Activated CD4-positive, alpha-beta T cell treated with anti-CD3 and anti-CD28 coated beads, Interleukin-2, amount 50 U/mL, for 16 hours (primary cell): ENCODE results near the gene SPATA12.
A peak's percentile ranks its signal among the peaks of the same experiment; 100 is the strongest.
"Not testable (repeated sequence)": the region's sequence is repeated elsewhere in the genome, so short reads cannot be mapped to it uniquely, and the experiment has no call there.

Experiments
- DNase-seq: peaks from one replicate; pipeline ENCODE4 v3.0.0-alpha.2; 2020

SPATA12 gene

DNA sequence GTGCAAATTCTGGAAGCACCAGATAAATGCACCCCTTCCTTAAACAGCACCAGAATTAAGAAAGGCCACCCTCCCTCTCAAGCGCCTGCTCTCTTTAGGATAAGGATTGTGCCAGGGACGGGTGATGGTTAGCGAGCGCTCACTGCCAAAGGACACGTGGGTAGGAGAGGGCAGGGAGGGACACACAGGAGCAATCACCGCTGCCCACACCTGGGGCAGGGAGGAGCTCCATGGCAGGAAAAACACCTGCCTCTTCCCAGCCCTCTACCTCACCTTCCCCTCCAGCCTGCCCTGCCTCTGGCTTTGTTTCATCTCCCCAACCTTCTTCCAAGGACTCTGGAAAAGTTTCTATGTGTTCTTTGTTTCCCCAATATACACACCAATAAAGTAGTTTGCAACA lies 7.3 kb upstream of the SPATA12 start:
- DNase-seq, result no peak

DNA sequence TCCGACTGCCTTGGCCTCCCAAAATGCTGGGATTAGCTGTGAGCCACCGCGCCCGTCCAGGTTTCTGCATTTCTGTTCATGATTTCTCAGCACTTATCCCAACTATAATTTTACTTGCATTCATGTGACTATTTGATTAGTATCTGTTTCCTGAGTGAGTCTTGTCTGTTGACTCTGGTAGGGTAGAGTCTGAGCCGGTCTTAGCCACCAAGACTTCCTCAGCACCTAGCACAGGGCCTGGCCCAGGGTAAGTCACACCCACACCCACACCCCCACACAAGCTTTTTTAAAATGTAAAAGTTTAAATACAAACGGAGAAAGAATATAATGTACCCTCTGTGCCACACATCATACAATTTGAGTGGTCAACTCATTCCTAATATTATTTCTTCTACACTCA lies 3.1 kb upstream of the SPATA12 start:
- DNase-seq, result no peak

DNA sequence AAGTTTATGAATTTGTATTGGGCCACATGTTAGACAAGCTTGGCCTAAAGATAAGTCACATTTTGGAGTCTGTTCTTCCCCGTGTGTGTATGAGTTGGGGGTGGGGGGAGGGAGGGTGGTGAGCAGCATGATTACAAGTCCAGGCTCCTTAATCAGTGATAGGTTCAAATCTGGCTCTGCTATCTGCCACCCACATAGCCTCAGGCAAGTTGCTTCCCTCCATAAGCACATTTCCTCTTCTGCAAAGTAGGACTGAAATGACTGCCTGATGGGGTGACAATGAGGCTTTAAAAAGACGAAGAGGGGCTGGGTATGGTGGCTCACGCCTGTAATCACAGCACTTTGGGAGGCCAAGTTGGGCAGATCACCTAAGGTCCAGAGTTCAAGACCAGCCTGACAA lies 1.1 kb upstream of the SPATA12 start:
- DNase-seq, result no peak

DNA sequence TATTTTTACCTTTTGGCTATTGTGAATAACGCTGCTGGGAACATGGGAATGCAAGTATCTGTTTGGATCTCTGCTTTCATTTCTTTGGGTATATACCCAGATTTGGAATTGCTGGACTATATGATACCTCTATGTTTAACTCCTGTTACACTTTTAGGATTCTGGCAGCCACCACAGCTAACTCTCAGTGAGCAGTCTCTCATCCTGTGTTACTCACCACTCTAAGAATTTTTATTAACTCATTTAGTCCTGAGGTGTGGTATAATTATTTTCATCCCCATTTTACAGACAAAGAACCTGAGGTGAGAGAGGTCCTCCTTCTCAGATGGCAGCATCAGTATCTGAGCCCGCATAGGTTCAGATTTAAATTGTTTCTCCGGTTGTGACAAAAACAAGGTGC lies 1.1 kb downstream of the SPATA12 start:
- DNase-seq, result no peak

DNA sequence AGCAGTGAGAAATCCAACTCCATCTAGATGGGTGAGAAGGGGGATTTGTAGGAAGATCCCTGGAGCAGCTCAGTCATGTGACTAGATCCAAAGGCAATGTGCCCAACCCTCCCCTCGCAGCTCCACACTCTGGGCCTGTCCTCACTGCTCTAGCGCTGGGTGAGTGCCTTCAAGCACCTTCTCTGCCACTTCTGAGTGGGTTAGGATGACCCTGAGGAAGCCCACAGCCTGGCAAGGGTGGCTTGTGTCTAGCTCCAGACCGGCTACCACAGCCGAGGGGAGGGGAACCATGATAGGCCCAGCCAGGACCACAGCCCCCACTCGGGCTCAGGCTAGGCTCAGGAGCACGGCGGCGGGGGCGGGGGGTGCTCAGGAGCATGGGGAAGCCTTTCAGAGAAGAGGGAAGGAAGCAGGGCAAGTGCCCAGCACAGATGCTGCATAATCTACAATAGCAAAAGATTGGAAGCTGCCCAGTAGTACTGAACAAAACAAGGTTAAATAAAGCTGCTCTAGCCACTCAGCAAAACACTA lies 1.7 kb downstream of the SPATA12 start:
- no peak for DNase-seq

DNA sequence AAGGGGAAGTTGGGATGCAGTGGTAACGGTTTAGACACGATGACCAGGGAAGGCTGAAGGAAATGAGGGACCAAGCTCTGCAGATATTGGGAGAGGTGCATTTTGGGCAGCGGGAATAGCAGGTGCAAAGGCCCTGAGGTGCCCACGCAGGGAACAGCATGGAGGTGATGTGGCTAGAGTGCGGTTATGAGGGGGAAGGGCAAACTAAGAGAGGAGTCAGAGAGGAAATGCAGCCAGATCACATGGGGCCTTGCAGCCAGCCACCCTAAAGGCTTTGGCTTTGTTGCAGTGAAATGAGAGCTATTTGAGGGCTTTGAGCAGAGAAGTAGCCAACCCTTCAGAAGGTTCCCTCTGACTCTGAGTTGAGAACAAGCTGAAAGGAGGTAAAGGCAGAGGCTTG lies 2.6 kb downstream of the SPATA12 start:
- no peak for DNase-seq

DNA sequence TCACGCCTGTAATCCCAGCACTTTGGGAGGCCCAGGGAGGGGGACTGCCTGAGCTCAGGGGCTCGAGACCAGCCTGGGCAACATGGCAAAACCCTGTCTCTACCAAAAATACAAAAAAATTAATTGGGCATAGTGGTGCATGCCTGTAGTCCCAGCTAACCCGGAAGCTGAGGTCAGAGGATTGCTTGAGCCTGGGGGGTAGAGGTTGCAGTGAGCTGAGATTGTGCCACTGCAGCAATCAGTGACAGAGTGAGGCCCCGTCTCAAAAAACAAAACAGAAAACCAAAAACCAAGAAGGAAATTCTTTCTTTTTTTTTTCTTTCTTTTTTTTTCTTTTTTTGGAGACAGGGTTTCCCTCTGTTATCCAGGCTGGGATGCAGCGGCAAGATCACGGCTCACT lies 3.5 kb downstream of the SPATA12 start:
- DNase-seq, result no peak

DNA sequence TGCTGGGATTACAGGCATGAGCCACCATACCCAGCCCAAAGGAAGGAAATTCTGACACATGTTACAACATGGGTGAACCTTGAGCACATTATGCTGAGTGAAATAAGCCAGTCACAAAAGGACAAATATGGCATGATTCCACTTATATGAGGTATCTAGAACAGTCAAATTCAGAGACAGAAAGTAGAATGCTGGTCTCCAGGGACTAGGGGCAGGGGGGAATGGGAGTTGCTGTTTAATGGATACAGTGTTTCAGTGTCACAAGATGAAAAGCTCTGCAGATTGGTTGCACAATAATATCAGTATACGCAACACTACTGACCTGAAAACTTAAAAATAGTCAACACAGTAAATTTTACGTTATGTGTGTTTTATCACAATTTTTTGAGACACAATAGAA lies 4.1 kb downstream of the SPATA12 start:
- no peak for DNase-seq

DNA sequence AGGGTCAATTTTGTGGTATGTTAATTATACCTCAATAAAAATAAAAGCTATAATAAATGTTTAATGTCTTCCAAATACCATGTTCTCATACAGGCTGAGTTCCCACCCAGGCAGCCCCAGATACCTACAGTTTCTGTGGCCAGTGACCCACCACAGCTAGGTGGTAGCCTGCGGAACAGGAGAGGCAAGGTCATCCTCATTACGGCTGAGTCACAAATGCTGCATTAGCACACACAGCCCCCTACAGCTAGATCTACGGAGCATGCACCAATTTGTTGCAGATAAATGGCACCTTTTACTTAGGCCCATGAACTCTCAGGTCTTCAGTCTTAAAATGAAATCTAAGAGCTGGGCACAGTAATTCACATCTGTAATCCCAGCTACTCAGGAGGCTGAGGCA lies 5.1 kb downstream of the SPATA12 start:
- DNase-seq, result no peak

DNA sequence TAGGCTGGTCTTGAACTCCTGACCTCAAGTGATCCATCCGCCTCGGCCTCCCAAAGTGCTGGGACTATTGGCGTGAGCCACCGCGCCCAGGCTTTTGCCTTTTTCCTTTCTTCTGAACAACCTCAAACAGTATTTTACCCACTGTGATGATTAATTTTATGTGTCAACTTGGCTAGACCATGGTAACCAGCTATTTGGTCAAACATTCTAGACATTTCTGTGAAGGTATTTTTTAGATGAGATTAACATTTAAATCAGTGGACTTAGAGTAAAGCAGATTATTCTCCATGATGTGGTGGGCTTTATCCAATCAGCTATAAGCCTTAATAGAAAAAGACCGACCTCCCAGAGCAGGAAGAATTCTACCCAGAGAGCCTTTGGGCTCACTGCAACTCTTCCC lies 6.0 kb downstream of the SPATA12 start:
- no peak for DNase-seq

DNA sequence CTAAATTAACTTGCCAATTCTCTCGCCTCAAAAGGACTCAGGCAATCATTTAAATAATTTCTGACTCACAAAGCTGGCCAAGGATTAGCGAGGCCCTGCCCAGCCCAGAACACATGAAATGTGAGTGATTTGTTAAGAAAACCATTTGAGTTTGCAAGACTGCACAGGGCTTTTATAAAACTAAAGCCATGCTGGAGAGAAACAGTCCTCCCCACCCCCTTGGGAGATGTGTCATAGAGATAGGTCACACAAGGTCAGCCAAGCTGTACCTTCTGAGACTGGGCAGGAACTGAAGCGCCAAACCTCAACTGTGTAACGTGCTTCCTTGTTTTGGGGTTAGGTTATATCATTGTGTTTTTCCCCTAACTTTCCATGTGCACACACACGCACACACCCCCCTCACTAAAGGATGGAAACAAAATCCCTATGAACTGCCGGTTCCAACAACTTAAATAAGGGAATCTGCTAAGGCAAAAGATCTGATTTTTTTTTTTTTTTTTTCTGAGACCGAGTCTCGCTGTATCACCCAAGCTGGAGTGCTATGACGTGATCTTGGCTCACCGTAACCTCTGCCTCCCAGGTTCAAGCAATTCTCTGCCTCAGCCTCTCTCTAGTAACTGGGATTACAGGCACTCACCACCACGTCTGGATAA lies 8.1 kb downstream of the SPATA12 start:
- DNase-seq, result peak; percentile 10

DNA sequence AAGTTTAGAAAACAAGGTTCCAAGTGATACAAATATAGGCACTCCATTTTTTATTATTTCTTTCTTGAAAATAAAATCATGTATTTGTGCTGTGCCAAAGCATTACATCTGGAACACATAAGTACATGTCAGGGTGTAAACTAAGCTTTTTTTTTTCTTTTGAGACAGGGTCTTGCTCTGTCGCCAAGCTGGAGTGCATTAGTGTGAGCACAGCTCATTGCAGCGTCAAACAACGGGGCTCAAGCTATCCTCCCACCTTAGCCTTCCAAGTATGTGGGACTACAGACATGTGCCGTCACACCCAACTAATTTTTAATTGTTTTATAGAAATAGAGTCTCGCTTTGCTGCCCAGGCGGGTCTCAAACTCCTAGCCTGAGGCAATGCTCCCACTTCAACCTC lies 9.0 kb downstream of the SPATA12 start:
- no peak for DNase-seq

DNA sequence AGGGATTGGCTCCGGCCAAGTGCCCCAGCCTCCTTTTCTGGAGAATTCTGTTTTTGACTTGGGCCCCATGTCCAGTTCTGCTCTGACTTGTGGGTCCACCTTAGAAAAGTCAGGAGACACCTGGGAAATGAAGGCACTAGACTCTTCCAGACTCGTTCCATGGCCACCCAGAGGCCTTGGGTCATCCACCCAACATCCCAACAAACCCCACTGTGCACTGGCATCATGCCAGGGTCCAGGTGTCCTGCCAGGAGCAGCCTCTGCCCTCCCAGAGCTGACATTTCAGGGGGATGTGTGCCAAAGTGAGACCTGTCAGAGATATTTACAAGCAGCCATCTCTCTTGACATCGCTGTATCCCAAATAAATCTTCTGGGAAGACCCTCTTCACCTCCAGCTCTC lies 13.2 kb downstream of the SPATA12 start:
- DNase-seq, result no peak

DNA sequence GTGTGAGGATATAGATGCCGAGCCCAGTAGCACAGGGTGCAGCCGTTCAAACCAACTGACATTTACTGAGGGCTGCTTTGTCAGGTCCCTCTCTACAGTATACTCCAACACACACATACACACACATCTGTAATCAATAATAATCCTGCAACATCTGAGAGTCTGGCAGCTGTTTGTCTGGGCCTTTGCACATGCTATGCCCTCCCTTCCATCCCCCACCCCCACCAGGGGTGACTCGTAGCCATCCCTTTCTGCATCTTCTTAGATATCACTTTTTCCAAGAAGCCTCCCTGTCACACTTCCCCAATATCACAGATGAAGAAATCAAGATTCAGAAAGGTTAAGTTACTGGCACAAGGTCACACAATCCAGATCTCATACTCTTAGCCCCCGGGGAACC lies 13.7 kb downstream of the SPATA12 start:
- no peak for DNase-seq

DNA sequence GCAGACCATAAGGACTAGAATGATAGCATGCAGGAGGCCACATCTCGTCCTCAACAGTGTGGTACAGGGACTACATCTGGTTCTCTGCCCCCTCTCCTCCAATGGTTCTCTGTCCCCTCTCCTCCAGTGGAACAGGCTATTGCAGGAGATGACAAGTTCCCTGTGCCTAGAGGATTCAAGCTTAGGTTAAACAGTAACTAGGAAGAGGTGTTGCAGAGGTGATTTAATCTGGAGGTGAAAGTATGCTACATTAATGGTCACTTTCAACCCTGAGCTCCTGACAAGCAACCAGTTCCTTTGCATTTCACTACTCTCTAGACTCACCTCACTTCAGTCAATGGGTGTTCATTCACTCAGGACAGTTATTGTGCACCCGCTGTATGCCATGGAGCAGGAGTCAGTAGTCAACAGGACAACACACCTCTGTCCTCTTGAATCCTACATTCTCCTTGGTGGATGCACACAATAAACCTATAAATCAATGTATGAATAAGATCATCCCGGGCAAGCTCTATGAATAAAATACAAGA lies 16.0 kb downstream of the SPATA12 start:
- DNase-seq, result no peak

DNA sequence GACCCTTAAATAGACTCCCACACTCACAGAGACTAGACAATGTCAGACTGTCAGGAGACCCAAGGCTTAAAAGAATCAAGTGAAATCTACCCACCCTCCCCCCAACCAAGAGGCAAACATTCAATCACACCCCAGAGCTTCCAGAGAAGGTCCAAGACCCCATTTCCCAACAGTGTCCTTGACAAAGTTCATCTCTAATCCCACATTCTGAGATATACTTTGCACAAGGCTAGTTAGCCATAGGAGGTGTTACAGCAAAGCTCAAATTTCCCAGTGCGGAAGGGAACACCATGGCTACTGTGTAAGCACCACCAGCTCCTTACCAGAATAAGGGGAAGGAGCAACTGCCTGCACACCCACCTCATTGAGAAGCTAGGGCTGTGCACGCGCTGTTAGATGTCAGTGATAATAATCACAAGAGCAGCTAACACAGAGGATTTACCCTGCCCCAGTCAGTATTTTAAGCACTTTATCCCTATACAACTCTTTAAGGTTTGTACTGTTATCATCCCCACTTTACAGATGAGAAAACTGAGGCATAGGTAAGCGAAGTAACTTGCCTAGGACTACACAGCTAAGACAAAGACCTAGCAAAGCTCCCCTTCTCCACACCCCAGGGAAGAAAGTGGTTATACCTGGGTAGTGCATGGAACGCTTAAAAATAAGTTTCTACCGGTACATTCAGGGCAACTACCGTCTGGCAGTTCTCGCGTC lies 17.3 kb downstream of the SPATA12 start:
- no peak for DNase-seq

DNA sequence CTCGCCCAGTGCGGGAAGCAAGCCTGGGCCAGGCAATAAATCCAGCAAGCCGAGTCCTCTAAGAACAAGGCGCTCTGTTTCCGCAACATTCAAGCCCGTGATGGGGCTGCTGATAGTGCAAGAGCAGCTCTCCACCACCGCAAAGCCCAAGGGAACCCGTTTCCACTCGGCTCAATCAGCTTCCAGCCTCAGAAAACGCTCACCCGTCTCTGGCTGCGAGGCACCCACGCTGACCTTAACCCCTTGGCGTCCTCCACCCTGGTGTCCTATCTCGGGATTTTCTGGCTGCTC lies 17.8 kb downstream of the SPATA12 start:
- DNase-seq, result peak; percentile 3

DNA sequence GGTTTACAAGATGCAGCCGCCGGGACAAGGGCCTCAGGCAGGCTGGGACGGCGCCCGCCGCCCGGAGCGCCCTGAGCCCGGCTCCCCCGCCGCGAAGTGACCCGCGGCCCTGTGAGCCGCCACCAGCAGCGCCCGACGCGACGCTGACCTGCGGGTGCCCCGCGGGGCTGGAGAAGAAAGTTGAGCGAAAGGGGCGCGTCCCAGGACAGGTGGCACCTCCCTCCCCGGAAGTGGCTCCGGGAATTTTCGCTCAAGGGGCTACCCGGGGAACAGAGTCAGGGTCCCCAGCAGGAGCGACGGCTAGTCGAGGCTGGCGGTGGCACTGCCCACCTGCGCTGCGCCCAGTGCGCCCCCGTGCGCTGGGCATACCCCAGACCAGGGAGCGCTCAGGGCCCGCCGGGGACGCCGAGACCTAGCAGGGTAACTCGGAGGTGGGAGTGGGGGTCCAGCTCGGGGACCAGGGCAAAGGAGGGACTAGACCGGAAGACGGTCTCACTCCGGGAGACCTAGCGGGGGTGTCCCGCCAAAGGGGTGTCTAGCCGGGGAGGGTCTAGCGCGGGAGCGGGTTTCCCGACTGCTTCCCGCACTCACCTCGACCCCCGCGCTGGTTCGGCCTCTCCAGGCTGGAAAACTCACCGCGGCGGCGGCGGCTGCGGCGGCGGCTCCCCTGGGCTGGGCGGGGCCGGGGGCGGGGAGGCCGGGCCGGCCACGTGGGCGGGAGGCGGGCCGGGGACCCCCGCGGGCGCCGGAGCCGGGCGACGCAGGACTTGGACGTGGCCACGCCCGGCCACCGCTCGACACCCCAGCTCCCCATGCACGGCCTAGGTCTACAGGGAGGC lies 18.4 kb downstream of the SPATA12 start:
- no peak for DNase-seq

DNA sequence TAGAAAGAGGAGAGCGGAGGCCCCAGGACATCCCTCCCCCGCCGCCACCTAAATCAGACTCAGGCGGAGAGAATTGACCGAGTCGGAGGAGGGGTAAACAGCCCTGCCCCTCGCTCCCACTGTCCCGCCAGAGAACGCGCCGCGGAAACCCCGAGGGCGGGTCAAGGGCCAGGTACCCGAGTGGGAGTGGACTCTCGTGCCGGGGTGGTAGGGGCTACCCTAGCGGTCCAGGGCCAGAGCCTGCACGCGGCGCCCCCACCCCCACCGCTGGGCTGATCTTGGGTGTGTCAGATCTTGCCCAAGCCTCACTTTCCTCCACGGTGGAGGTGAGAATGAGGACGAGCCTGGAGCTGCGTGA lies 19.0 kb downstream of the SPATA12 start:
- no peak for DNase-seq

DNA sequence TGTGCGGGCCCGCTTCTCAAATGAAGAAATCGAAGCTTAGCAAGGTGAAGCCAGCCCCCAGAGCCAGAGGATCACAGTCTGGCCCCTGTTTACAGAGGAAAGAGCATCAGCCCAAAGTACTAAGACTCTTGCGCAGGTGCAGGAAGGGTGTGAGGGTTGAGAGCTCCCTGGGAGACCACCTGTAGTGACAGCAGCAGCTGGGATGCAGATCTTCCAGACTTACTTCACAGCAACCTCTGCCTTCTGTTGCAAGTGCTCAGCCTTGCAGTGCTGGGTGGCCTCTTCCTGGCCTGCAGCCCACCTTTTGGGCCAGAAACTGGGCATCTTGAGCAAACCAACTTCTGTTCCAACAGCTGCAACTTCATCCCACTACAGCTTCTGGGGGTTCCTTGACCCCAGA lies 19.7 kb downstream of the SPATA12 start:
- DNase-seq, result no peak

DNA sequence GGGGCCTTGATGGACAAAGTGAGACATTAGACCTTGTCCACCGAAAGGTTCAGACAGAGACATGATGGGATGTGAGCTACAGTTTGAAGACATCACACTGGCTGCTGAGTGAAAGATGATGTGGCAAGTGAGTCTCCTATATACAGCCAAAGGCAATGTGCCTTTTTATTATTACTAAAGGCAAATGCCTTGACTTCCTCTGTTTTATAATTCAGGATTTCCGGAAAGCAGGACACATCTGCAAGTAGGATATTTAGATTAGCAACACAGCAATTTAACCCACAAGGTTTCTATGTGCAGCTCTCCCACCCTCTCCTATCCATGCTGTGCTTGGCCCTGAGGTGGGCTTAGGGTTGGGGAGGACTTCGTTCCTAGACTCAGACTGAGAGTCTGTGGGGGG lies 20.7 kb downstream of the SPATA12 start:
- no peak for DNase-seq

DNA sequence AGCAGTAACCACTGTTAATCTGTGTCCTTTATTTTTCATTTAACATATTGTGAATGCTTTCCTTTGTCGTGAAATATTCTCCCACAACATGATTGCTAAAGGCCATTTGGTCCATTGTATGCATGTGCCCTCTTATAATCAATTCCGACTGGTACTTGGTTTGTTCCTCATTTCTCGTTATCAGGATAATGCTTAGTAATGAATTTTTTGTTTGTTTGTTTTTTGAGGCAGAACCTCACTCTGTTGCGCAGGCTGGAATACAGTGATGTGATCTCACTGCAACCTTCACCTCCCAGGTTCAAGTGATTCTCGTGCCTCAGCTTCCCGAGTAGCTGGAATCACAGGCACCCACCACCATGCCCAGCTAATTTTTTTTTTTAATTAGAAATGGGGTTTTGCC lies 22.0 kb downstream of the SPATA12 start:
- DNase-seq, result no peak

DNA sequence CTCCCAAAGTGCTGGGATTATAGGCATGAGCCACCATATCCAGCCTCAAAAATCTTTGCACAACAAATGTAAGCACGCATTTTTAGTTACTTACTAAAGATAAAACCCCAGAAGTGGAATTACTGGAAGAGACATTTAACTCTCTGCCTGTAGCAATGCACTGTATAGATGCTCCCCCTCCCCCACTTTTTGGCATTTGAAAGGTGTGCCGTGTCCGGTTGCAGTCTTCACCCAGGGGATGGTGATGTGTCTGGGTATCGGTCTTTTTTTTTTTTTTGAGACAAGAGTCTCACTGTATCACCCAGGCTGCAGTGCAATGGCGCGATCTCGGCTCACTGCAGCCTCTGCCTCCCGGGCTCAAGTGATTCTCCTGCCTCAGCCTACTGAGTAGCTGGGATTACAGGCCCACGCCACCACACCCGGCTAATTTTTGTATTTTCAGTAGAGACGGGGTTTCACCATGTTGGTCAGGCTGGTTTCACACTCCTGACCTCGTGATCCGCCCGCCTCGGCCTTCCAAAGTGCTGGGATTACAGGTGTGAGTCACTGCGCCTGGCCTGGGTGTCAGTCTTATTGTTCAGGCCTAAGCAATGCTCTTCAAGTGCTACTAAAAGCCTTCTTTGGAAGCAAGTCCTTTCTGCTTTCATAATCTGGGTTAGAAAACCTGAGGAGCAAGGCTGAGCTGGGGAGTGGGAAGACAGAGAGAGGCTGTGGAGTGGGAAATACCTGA lies 23.0 kb downstream of the SPATA12 start:
- not testable (repeated sequence) for DNase-seq
